ENCODE data around the gene ATR.
"Not testable (repeated sequence)": the region's sequence is repeated elsewhere in the genome, so short reads cannot be mapped to it uniquely, and the experiment has no call there.

Gene ATR

DNA sequence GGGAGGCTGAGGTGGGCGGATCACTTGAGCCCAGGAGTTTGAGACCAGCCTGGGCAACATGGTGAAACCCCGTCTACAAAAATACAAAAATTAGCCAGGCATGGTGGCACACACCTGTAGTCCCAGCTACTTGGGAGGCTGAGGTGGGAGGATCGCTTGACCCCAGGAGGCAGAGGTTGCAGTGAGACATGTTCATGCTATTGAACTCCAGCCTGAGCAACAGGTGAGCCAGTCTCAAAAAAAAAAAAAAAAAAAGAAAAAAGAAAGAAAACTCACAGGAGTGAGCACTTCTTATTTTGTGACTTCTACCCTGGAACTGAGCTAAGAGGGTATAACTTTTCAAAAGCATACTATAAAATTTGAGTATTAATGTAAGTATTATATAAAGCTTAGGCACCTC lies 4.3 kb downstream of the ATR start:
- not testable (repeated sequence) for H3K27me3 Mint-ChIP-seq, H3K9me3 Mint-ChIP-seq, H3K4me3 Mint-ChIP-seq, ATAC-seq, H3K27ac Mint-ChIP-seq
- H3K36me3 Mint-ChIP-seq: peaks cover 23% of the 10 kb centered on the region
- peaks cover 44% of the 10 kb centered on the region for H3K4me1 Mint-ChIP-seq

DNA sequence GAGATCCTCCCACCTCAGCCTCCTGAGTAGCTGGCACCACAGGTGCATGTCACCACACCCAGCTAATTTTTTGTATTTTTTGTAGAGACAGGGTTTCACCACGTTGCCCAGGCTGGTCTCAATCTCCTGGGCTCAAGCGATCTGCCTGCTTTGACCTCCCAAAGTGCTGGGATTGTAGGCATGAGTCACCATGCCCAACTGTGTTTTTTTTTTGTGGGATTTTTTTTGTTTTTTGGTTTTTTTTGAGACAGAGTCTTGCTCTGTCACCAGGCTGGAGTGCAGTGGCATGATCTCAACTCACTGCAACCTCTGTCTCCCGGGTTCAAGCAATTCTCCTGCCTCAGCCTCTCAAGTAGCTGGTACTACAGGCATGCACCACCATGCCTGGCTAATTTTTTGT lies 9.1 kb downstream of the ATR start:
- H3K4me1 Mint-ChIP-seq: not testable (repeated sequence)

DNA sequence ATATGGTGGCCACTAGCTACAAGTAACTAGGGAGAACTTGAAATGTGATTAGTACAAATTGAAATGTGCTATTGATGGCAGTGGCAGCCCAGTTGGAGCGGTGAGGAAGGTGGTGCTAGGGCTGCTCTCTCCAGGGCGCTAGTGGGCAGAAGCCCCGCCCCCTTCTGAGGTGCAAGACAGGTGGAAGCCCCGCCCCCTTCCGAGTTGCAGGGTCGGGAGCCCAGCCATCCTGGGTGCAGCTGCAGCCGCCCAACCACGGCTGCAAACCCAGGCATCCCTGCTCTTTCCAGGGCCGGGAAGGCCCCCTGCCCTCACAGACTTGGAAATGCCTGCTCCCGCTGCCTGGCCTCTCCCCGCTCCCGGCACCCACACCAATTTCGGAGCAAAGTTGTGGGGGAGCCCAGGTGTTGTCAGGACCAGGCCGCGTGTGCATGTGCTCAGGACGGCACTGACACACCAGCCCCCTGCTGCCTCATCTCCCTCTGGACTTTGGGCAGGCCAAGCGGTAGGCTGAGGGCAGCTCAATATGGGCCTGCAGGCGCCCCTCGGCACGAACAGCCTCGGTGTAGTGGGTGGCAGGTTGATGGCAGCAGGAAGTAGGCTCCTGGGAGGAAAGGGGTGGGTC lies 10.0 kb downstream of the ATR start:
- Mint-ChIP-seq H3K36me3 (peaks cover 20% of the 10 kb centered on the region), H3K27ac (no peak overlapping the region), H3K27me3 (no peaks in the 10 kb centered on the region), H3K4me1 (peaks cover under 1% of the 10 kb centered on the region), H3K4me3 (no peak overlapping the region), H3K9me3 (no peaks in the 10 kb centered on the region)
- ATAC-seq: no peak

More for the DNA sequence above, 9.1 kb downstream of the ATR start:
- H3K27me3 Mint-ChIP-seq, H3K4me3 Mint-ChIP-seq, H3K9me3 Mint-ChIP-seq, H3K27ac Mint-ChIP-seq, ATAC-seq: not testable (repeated sequence)
- H3K36me3 Mint-ChIP-seq: peaks cover 22% of the 10 kb centered on the region

DNA sequence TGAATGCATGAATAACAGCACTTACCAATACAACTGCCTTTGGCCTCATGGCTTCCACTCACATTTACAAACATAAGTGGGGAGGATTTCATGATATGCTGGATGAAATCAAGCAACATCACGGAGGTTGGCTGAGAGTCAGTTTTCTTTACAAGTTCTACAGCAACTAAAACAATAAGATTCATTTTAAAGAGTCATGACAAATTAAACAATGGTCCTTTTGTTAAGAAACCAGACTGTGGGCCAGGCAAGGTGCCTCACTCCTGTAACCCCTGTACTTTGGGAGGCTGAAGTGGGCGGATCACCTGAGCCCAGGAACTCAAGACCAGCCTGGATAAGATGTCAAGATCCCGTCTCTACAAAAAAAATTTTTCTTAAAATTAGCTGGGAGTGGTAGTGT lies 12.4 kb downstream of the ATR start:
- H3K4me3 Mint-ChIP-seq: no peak overlapping the region
- no peaks in the 10 kb centered on the region for H3K9me3 Mint-ChIP-seq
- H3K27ac Mint-ChIP-seq: no peak overlapping the region
- no peak for ATAC-seq
- peaks cover 33% of the 10 kb centered on the region for H3K36me3 Mint-ChIP-seq
- H3K4me1 Mint-ChIP-seq: no peaks in the 10 kb centered on the region
- H3K27me3 Mint-ChIP-seq: no peaks in the 10 kb centered on the region

DNA sequence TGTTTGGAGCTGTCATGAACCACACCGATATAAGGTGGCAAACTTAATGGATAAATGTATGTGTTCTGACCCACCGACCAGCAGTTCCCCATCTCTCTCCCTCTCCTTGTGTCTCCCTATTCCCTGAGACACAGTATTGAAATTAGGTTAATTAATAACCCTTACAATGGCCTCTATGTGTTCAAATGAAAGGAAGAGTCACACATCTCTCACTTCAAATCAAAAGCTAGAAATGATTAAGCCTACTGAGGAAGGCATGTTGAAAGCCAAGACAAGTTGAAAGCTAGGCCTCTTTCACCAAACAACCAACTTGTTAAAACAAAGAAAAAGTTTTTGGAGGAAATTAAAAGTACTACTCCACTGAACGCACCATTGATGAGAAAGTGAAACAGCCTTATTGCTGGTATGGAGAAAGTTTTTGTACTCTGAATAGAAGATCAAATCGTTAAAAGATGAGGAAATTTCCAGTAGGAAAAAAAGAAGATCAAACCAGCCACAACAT lies 15.0 kb downstream of the ATR start:
- Mint-ChIP-seq H3K27ac (no peak overlapping the region), H3K36me3 (peaks cover 25% of the 10 kb centered on the region), H3K9me3 (no peaks in the 10 kb centered on the region), H3K4me3 (no peak overlapping the region), H3K4me1 (no peaks in the 10 kb centered on the region), H3K27me3 (no peaks in the 10 kb centered on the region)
- no peak for ATAC-seq

DNA sequence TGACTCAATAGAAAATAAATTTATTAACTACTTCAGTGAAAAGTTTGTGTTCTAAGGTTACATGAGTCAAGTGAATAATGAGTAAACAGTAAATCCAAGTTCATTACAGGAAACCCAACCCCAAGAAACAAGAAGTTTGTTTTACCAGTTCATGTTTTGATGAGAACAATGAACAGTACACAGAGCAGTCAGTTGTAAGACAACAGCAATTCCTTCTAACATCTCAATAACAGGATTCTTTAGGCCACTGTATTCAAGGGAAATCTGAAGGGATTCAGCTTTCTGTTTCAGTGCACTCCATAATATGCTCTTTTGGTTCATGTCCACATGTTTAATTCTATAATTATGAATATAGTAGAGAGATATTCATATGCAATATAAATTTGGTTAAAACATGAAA lies 18.4 kb downstream of the ATR start:
- H3K4me3 Mint-ChIP-seq: no peak overlapping the region
- H3K36me3 Mint-ChIP-seq: peaks cover 28% of the 10 kb centered on the region
- no peak for ATAC-seq
- no peaks in the 10 kb centered on the region for H3K9me3 Mint-ChIP-seq
- H3K27me3 Mint-ChIP-seq: no peaks in the 10 kb centered on the region
- H3K27ac Mint-ChIP-seq: no peak overlapping the region
- no peaks in the 10 kb centered on the region for H3K4me1 Mint-ChIP-seq

DNA sequence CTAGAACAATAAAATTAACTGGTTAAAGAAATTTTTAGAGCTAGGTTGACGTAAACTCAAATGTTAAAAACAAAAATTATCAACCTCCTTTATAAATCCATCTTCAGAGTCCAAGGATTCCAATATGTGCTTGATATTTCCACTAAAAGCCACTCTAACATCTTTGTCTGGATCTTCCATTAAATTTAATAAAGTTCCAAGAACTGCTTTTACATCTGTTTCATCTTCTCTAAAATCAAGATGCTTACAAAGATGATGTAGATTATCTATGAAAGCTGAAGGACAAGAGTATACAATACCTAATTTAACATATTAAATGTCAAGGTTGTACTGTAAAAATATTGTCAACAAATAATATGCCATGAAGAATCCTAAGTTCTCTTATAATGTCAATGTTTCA lies 24.8 kb downstream of the ATR start:
- peaks cover 3% of the 10 kb centered on the region for H3K9me3 Mint-ChIP-seq
- H3K4me3 Mint-ChIP-seq: no peak overlapping the region
- no peaks in the 10 kb centered on the region for H3K4me1 Mint-ChIP-seq
- peaks cover 50% of the 10 kb centered on the region for H3K36me3 Mint-ChIP-seq
- no peak for ATAC-seq
- no peak overlapping the region for H3K27ac Mint-ChIP-seq
- H3K27me3 Mint-ChIP-seq: no peaks in the 10 kb centered on the region

DNA sequence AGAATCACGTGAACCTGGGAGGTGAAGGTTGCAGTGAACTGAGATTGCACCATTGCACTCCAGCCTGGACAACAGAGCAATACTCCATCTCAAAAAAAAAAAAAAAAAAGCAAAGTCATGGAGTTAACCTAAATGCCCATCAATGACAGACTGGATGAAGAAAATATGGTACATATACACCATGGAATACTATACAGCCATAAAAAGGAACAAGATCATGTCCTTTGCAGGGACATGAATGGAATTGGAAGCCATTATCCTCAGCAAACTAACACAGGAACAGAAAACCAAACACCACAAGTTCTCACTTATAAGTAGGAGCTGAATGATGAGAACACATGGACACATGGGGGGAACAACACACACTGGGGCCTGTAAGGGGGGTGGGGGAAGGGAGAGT lies 26.0 kb downstream of the ATR start:
- not testable (repeated sequence) for H3K9me3 Mint-ChIP-seq, H3K4me3 Mint-ChIP-seq, H3K27ac Mint-ChIP-seq, H3K27me3 Mint-ChIP-seq, H3K4me1 Mint-ChIP-seq, ATAC-seq
- peaks cover 50% of the 10 kb centered on the region for H3K36me3 Mint-ChIP-seq

DNA sequence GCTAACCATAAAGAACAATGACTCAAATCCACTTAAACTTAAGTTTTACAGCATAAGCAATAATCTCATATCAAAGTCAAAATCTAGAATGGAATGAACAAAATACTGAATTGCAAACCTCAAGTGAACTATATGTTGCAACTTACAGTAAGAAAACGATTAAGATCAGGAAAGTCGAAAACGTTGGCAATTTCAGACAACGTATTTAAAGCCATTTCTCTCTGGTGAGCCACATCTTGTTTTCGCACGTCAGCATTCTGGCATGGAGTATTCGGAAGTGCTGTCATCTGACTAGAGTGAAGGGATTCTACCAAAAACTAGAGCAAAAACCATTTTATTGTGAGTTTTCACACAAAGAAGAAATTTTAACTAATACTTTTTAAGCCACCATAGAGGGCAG lies 28.5 kb downstream of the ATR start:
- Mint-ChIP-seq H3K4me3 (no peak overlapping the region), H3K9me3 (peaks cover 3% of the 10 kb centered on the region), H3K4me1 (no peaks in the 10 kb centered on the region), H3K27me3 (no peaks in the 10 kb centered on the region), H3K36me3 (peaks cover 38% of the 10 kb centered on the region), H3K27ac (no peak overlapping the region)
- no peak for ATAC-seq

DNA sequence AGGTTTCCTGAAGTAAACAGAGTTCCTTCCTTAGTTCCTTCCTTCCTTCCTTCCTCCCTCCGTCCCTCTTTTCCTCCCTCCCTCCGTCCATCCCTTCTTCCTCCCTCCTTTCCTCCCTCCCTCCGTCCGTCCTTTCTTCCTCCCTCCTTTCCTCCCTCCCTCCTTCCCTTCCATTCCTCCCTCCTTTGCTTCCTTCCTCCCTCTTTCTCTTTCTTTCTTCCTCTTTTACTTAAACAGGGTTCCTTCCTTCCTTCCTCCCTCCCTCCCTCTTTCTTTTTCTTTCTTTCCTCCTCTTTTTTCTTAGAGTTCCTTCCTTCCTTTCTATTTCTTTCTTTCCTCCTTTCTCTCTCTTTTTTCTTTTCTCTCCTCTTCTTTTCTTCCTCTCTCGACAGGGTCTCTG lies 35.2 kb downstream of the ATR start:
- Mint-ChIP-seq H3K27ac (no peak overlapping the region), H3K9me3 (no peaks in the 10 kb centered on the region), H3K4me1 (no peaks in the 10 kb centered on the region), H3K27me3 (no peaks in the 10 kb centered on the region), H3K36me3 (peaks cover 30% of the 10 kb centered on the region), H3K4me3 (no peak overlapping the region)
- ATAC-seq: no peak

DNA sequence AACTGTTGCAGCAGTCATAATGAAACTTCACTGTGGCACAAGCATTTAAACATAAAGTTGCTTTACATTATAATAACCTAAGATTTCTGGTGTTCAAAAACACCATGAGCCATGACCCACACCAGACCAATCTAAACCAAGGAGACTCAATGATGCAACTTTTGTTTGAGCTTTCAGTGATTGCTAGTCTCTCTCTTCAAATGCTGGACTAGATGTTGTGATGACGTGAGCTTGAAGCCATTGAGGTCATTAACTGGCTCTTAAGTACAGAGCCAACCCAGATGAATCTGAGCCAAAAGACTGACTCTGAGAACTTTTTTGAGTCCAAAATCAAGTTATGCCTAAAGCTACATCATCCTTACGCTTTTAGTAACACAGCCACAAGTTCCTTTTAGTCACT lies 36.5 kb downstream of the ATR start:
- H3K4me3 Mint-ChIP-seq: no peak overlapping the region

DNA sequence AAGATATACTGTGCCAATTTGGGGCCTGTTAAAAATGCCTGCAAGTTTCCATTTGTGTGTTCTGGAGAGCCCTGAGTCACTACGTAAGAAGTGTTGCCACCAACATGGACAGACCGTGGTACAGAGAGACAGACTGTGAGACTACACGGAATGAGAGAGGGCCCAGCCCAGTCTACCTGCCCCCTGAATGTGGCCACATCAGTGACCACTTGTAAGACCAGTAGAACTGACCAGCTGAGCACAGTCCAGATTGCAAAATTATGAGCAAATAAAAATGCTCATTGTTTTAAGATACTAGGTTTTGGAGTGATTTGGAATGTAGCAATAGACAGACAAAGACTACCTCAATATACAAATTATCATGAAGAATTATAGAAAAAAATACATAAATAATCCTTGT lies 42.0 kb downstream of the ATR start:
- Mint-ChIP-seq H3K36me3 (peaks cover 55% of the 10 kb centered on the region), H3K27me3 (no peaks in the 10 kb centered on the region), H3K27ac (no peak overlapping the region), H3K4me1 (no peaks in the 10 kb centered on the region), H3K4me3 (no peak overlapping the region), H3K9me3 (no peaks in the 10 kb centered on the region)
- ATAC-seq: no peak

More for the DNA sequence above, 36.5 kb downstream of the ATR start:
- Mint-ChIP-seq H3K9me3 (no peaks in the 10 kb centered on the region), H3K27ac (no peak overlapping the region), H3K36me3 (peaks cover 36% of the 10 kb centered on the region), H3K27me3 (no peaks in the 10 kb centered on the region), H3K4me1 (no peaks in the 10 kb centered on the region)
- no peak for ATAC-seq

DNA sequence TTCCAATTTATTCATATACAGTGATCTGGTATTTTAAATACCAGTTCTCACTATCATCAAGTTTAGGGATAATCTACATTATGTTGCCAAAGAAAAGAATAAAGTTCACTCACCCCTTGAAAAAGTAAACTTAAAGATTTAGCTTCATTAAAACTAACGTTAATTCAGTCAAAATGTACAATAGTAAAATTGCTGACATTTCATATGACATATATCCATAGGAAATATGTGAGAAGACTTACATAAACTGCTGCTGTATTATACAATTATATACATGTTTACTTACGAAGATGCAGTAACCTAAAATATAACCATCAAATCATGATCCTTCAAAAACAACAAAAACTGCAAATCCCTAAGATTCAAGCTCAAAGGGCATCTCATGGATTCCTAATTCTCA lies 44.0 kb downstream of the ATR start:
- Mint-ChIP-seq H3K27ac (no peak overlapping the region), H3K4me3 (no peak overlapping the region), H3K36me3 (peaks cover 64% of the 10 kb centered on the region), H3K27me3 (no peaks in the 10 kb centered on the region), H3K4me1 (no peaks in the 10 kb centered on the region), H3K9me3 (no peaks in the 10 kb centered on the region)
- no peak for ATAC-seq

DNA sequence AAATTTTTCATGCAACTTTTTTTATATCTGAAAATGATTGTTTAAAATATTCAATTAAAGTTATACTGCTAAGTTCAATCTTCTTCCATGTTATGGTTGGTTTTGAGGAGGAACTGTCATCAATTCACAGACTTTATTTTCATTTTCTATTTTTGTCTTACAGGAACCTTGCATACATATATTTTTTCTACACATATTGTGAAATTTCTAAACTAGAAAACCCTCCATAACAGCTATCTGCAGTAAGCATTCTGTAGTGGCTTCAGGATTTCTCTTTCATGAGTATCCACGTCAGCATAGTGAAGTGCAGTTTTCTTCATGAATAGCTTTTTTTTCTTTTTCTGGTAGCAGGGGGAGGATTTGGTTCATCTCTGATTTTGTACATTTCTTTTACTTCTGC lies 48.2 kb downstream of the ATR start:
- Mint-ChIP-seq H3K27me3 (no peaks in the 10 kb centered on the region), H3K4me1 (no peaks in the 10 kb centered on the region), H3K27ac (no peak overlapping the region), H3K9me3 (no peaks in the 10 kb centered on the region), H3K4me3 (no peak overlapping the region), H3K36me3 (peaks cover 76% of the 10 kb centered on the region)
- ATAC-seq: no peak

DNA sequence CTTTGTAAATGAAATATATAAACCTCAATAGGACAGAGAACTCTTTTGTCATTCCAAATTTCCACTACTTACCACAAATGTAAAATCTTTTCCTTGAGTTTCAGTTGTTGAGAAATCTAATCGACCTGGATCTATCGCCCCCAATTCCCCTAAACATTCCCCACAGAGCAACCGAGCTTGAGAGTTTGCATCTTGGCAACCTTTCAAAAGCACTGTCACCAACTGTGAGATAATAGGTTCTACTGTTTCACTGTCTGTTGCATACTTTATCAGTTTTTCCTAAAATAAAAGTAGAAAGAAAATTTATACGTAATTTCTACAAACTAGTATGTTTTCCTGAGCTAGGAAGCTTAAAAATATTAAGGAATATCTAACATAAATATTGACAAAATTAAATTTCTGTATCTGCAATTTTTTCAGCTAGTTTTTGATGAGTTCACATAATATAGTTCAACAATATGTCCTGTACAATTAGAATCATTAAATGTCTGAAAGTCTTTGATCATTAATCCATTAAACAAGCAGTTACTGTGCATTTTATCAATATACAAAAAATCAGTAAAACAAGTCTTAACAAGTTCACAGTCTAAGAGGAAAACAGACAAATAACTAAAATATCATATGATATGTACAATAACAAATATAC lies 54.5 kb downstream of the ATR start:
- no peaks in the 10 kb centered on the region for H3K9me3 Mint-ChIP-seq
- no peak overlapping the region for H3K27ac Mint-ChIP-seq
- no peak for ATAC-seq
- peaks cover 57% of the 10 kb centered on the region for H3K36me3 Mint-ChIP-seq
- H3K4me1 Mint-ChIP-seq: no peaks in the 10 kb centered on the region
- H3K27me3 Mint-ChIP-seq: no peaks in the 10 kb centered on the region
- no peak overlapping the region for H3K4me3 Mint-ChIP-seq

DNA sequence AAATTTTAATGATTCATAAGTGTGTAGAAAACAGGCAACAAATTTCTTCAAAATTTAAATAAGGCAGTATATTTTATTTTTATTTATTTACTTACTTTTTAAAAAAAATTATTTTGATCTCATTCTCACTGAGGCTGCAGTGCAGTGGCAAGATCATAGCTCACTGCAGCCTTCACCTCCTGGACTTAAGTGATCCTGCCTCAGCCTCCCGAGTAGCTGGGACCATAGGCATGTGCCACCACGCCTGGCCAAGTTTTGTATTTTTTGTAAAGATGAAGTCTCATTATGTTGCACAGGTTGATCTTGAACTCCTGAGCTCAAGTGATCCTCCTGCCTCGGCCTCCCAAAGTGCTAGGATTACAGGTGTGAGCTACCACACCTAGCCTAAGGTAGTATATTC lies 69.5 kb downstream of the ATR start:
- no peak overlapping the region for H3K4me3 Mint-ChIP-seq
- H3K36me3 Mint-ChIP-seq: peaks cover 40% of the 10 kb centered on the region
- peak overlapping the region; percentile 85 for H3K27ac Mint-ChIP-seq
- ATAC-seq: no peak
- no peaks in the 10 kb centered on the region for H3K27me3 Mint-ChIP-seq
- no peaks in the 10 kb centered on the region for H3K9me3 Mint-ChIP-seq
- H3K4me1 Mint-ChIP-seq: no peaks in the 10 kb centered on the region

Data from stimulated activated memory B cell treated with anti-CD40 and anti-IgM and Interleukin-4, amounts not matched to agents 10 μg/mL and 1 μg/mL and 100 μg/mL, for 72 hours (primary cell).